Lower leg skin (tissue), 3 donors: ENCODE results near the gene GNPNAT1.

ENCODE experiments used
- POLR2A ChIP-seq, 2 donors: fragments of 450-650 bp; IDR thresholded peaks; one replicate each; pipeline ENCODE4 v1.6.1; 2016 to 2017; ENCODE audit warnings: antibody characterized with exemption in 2 of 2, mild to moderate bottlenecking in 1 of 2, moderate library complexity in 1 of 2
- TF ChIP-seq, protein P1 (sequence below), 3 donors: fragments of 450-650 bp; IDR thresholded peaks; one replicate each; pipeline ENCODE4 v1.5.1; 2016; ENCODE audit warnings: antibody characterized with exemption in 3 of 3, mild to moderate bottlenecking in 3 of 3, moderate library complexity in 2 of 3

DNA sequence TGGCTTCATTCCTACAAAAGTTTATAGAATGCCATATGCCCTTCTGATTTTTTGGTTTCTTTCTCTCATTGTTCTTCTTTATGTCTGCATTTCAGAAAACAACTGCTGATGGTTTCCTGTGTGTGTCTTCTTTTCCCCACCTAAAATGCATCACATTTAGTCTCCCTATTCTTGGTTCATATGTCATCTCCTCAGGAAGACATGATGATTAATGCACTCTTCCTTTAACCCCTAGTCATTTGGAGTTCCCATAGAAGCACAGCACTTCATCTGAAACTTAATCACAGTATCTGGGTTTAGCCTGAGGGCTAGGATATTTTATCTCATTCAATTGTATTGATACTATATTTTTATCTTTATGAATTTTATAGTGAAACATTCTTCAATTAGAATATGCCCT, 21.5 kb downstream of the GNPNAT1 start:
- TF ChIP-seq, protein P1, sequence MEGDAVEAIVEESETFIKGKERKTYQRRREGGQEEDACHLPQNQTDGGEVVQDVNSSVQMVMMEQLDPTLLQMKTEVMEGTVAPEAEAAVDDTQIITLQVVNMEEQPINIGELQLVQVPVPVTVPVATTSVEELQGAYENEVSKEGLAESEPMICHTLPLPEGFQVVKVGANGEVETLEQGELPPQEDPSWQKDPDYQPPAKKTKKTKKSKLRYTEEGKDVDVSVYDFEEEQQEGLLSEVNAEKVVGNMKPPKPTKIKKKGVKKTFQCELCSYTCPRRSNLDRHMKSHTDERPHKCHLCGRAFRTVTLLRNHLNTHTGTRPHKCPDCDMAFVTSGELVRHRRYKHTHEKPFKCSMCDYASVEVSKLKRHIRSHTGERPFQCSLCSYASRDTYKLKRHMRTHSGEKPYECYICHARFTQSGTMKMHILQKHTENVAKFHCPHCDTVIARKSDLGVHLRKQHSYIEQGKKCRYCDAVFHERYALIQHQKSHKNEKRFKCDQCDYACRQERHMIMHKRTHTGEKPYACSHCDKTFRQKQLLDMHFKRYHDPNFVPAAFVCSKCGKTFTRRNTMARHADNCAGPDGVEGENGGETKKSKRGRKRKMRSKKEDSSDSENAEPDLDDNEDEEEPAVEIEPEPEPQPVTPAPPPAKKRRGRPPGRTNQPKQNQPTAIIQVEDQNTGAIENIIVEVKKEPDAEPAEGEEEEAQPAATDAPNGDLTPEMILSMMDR (IDR thresholded peaks at IDR 0.05): no peak
- no peak for TF ChIP-seq POLR2A (IDR thresholded peaks at IDR 0.05)
